Activated naive CD8-positive, alpha-beta T cell (primary cell): ENCODE data around the gene SLC4A1.

Experiments
- H3K27ac Mint-ChIP-seq: one replicate; pipeline ENCODE4 v1.8.0; 2021; ENCODE audit warnings: mixed read lengths
- H3K27me3 Mint-ChIP-seq: one replicate; pipeline ENCODE4 v1.8.0; 2021; ENCODE audit warnings: mixed read lengths
- H3K36me3 Mint-ChIP-seq: one replicate; pipeline ENCODE4 v1.8.0; 2021; ENCODE audit warnings: mixed read lengths
- H3K4me1 Mint-ChIP-seq: one replicate; pipeline ENCODE4 v1.8.0; 2021; ENCODE audit warnings: low read depth, mixed read lengths
- H3K4me3 Mint-ChIP-seq: one replicate; pipeline ENCODE4 v1.8.0; 2021; ENCODE audit warnings: mild to moderate bottlenecking, mixed read lengths
- H3K9me3 Mint-ChIP-seq: one replicate; pipeline ENCODE4 v1.8.0; 2021; ENCODE audit warnings: low read depth, mixed read lengths

The SLC4A1 gene

DNA sequence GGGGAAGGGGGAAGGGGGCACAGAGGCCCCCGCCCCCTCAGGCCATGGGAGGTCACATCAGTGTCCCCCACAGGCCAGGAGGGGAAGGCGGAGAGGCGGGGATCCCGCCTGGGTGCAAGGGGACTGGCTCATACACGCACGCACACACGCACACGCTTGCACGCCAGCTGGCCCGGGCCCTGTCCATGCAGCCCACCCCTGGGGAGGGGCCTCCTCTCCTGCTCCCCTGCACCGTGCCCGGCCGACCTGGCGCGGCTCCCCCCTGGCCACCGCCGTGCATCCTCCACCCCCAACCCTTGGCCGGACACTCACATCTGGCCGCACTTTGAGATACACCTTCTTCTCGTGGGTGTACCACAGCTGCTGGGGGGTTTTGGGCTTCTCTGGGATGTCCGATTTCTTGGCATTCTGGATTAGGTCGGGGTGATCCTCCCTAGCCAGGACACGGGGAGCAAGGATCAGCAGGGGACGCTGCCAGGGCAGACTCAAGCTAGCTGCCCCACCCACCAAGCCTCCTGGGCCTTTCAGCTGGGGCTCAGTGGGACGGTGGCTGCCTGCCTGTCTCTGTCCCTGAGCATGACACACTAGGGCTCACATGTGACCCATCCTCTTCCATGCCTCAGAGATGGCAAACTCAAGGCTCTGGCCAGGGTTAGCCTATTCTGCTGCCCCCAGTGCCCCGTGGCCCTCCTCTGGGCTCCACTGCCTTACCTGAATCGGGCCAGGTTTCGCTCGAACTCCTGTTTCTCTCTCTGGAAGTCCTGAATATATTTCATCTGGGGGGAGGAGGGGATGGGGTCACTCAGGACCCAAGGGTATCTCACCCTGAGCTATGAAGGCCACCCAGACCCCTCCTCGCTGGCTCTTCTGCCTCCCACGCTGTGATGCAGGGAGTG lies 55.2 kb downstream of the SLC4A1 start:
- no peaks in the 10 kb centered on the region for H3K27me3 Mint-ChIP-seq
- H3K9me3 Mint-ChIP-seq: no peaks in the 10 kb centered on the region
- H3K4me1 Mint-ChIP-seq: peaks cover 76% of the 10 kb centered on the region
- H3K4me3 Mint-ChIP-seq: peak overlapping the region; percentile 12
- H3K36me3 Mint-ChIP-seq: peaks cover 16% of the 10 kb centered on the region
- peak overlapping the region; percentile 92 for H3K27ac Mint-ChIP-seq

DNA sequence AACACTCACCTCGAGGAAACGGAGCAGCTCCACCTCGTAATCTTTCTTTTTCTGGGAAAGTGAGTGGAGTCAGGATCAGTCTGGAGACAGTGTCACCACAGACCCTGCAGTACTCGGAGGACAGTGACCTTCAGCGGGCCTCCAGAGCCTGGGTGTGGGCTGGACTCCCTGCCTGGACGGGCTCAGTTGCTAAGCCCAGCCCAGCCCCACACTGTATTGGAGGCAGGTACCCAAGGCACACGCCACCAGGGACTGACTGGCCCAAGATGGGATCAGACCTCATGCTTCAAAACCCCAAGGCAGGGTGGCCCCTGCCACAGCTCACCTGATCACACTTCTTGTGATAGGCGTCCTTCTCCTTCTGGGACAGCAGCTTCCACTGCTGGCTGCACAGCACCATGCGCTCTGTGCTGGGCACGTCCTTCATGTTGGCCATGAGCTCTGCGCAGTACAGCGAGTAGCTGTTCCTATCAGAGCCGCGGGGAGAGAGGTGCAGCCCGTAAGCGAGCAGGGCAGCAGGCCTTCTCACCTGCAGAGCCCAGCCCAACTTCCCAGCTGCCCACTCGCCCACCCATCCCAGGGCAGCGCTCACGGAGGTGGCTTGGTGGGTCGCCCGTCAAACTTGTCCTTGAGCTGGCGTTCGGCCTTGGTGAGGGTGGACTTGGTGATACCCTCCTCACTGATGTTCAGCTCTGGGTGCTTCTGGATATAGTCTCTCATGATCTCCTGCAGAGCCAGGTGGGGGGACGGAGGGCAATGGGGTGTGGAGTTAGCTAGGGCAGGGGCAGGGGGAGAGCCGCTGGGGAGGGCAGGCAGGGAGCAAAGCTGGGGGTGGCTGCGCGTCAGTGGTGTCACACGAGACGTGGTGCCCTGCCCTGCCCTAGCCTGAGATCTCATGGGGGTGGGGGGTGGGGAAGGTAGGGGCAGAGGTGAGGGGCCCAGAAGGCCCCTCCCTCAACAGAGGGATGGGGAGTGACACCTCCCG lies 56.4 kb downstream of the SLC4A1 start:
- peak overlapping the region; percentile 28 for H3K27ac Mint-ChIP-seq
- H3K36me3 Mint-ChIP-seq: peaks cover 14% of the 10 kb centered on the region
- H3K9me3 Mint-ChIP-seq: no peaks in the 10 kb centered on the region
- H3K4me1 Mint-ChIP-seq: peaks cover 72% of the 10 kb centered on the region
- H3K27me3 Mint-ChIP-seq: no peaks in the 10 kb centered on the region
- H3K4me3 Mint-ChIP-seq: peak overlapping the region; percentile 40

GRCh38 chr17:44210342-44211192 lies 57.4 kb downstream of the SLC4A1 start:
- Mint-ChIP-seq H3K9me3 (no peaks in the 10 kb centered on the region), H3K4me1 (peaks cover 66% of the 10 kb centered on the region), H3K4me3 (peak overlapping the region; percentile 74), H3K27ac (peak overlapping the region; percentile 82), H3K27me3 (no peaks in the 10 kb centered on the region), H3K36me3 (peaks cover 10% of the 10 kb centered on the region)

- H3K36me3 Mint-ChIP-seq: peaks cover 5% of the 10 kb centered on the region
- H3K27ac Mint-ChIP-seq: peak overlapping the region; percentile 82
- H3K4me1 Mint-ChIP-seq: peaks cover 60% of the 10 kb centered on the region
- H3K9me3 Mint-ChIP-seq: no peaks in the 10 kb centered on the region
- H3K27me3 Mint-ChIP-seq: no peaks in the 10 kb centered on the region
- peak overlapping the region; percentile 74 for H3K4me3 Mint-ChIP-seq
These were observed 58.1 kb downstream of the SLC4A1 start for GRCh38 chr17:44209786-44210341.

DNA sequence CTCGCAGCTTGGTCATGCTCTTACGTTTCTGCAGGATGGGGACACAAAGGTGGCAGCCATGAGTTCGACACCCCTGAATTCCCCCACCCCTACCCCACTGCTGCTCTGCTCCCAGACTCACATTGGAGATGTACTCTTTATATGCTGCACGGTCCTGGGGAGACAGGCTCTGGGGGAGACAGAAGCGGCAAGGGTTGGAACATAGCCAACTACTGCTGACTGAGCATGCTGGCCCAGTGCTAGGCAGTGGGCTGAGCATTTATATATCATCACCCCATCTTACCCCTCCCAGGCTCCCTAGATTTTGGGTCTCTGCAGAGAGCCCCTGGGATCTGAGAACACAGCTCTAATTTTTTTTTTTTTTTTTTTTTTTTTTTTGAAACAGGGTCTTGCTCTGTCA lies 60.2 kb downstream of the SLC4A1 start:
- Mint-ChIP-seq H3K36me3 (peaks cover 3% of the 10 kb centered on the region), H3K9me3 (no peaks in the 10 kb centered on the region), H3K27me3 (no peaks in the 10 kb centered on the region), H3K4me1 (peaks cover 54% of the 10 kb centered on the region), H3K27ac (peak overlapping the region; percentile 74), H3K4me3 (no peak overlapping the region)

GRCh38 chr17:44207319-44207718 lies 60.6 kb downstream of the SLC4A1 start:
- H3K36me3 Mint-ChIP-seq: peaks cover 3% of the 10 kb centered on the region
- no peak overlapping the region for H3K27ac Mint-ChIP-seq
- H3K9me3 Mint-ChIP-seq: no peaks in the 10 kb centered on the region
- H3K27me3 Mint-ChIP-seq: no peaks in the 10 kb centered on the region
- H3K4me3 Mint-ChIP-seq: no peak overlapping the region
- peaks cover 56% of the 10 kb centered on the region for H3K4me1 Mint-ChIP-seq

GRCh38 chr17:44206825-44207155 lies 61.1 kb downstream of the SLC4A1 start:
- Mint-ChIP-seq H3K4me1 (peaks cover 55% of the 10 kb centered on the region), H3K27me3 (no peaks in the 10 kb centered on the region), H3K9me3 (no peaks in the 10 kb centered on the region), H3K27ac (no peak overlapping the region), H3K36me3 (peaks cover 3% of the 10 kb centered on the region), H3K4me3 (no peak overlapping the region)

GRCh38 chr17:44205962-44206824 lies 61.7 kb downstream of the SLC4A1 start:
- H3K9me3 Mint-ChIP-seq: no peaks in the 10 kb centered on the region
- H3K4me3 Mint-ChIP-seq: no peak overlapping the region
- H3K36me3 Mint-ChIP-seq: peaks cover 3% of the 10 kb centered on the region
- H3K27me3 Mint-ChIP-seq: no peaks in the 10 kb centered on the region
- H3K27ac Mint-ChIP-seq: peak overlapping the region; percentile 12
- peaks cover 50% of the 10 kb centered on the region for H3K4me1 Mint-ChIP-seq

- H3K4me1 Mint-ChIP-seq: peaks cover 45% of the 10 kb centered on the region
- H3K9me3 Mint-ChIP-seq: no peaks in the 10 kb centered on the region
- peaks cover 3% of the 10 kb centered on the region for H3K36me3 Mint-ChIP-seq
- H3K27ac Mint-ChIP-seq: peak overlapping the region; percentile 38
- H3K27me3 Mint-ChIP-seq: no peaks in the 10 kb centered on the region
- no peak overlapping the region for H3K4me3 Mint-ChIP-seq
These were observed 63.5 kb downstream of the SLC4A1 start for GRCh38 chr17:44204441-44204882.

DNA sequence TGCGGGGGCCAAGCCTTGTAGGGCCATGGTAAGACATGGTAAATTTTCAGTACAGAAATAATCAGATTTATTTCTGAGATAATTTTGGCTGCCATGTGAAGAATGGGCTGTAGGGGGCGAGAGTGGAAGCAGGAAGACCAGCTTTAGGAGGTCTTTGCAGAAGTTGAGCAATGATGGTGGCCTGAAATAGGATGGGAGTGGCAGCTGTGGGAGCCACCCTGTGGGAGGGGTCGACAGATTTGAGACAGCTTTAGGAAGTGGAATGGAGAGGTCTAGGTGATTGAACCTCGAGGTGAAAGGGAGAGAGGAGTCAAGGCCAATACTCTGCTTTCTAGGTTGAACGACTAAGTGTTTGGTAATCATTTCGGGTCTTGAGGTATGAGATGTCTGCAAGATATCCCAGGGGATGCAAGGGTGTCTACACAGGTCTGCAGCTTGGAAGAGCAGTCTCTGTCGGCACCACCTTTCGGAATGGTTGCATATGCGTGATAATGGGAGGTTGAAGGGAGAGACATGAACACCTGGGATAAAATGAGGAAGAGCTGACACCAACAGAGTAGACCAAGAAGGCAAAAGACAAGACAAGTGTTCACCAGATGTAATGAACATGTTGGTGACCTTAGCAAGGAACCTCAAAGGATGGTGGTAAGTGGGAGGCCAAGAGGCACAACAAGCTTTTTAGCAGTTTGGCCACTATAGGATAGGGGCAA lies 64.0 kb downstream of the SLC4A1 start:
- no peaks in the 10 kb centered on the region for H3K27me3 Mint-ChIP-seq
- no peak overlapping the region for H3K4me3 Mint-ChIP-seq
- H3K9me3 Mint-ChIP-seq: no peaks in the 10 kb centered on the region
- peaks cover 42% of the 10 kb centered on the region for H3K4me1 Mint-ChIP-seq
- peak overlapping the region; percentile 70 for H3K27ac Mint-ChIP-seq
- H3K36me3 Mint-ChIP-seq: peaks cover 3% of the 10 kb centered on the region

DNA sequence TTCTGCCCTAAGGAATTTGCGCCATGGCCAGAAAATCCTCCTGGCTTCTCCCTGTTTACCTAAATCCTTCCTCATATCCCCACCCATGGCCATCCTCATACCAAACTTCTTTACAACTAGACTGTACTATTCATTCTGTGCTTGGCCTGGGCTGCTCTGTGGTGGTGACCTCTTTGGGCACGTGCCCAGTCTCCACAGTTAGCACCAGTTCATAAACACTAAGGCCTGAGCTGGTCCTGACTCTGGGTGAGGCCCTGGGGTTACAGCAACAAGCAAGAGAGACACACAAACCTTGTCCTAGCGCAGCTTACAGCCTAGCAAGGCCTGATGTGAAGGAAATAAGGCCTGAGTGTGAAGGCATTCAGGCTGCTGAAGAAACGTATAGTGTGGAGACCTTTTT lies 65.2 kb downstream of the SLC4A1 start:
- Mint-ChIP-seq H3K4me3 (no peak overlapping the region), H3K36me3 (no peaks in the 10 kb centered on the region), H3K4me1 (peaks cover 40% of the 10 kb centered on the region), H3K27me3 (no peaks in the 10 kb centered on the region), H3K9me3 (no peaks in the 10 kb centered on the region), H3K27ac (peak overlapping the region; percentile 62)

DNA sequence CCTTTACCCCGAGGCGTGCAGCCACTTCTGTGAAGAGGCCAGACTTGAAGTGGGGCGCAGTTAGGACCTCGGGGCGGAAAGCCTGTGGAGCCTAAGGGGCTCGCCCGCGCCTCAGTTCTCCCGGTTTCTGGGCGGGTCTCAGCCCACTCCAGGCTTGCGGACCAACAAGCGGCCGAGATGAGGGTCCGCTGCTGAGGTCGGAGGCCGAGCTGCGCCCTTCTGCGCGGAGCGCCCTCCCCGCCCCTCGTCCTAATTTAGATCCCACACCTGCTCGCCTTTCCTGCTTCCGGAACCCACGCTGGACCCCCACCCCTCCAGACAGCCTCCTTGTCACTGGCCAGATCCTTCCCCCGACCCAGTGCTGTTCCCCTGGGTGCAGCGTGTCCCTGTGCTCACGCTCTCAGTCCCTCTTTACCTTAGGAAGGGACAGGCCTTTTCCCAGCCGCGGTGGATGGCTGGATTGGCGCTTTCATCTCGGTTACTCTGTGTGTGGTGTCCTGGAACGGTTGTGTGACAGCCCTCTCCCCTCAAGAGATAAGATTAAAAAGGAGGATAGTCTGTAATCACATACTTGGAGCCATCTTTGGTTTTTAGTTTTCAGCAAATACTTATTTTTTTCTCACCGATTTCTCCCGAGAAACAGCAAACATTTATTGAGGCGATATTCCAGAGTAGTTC lies 67.3 kb downstream of the SLC4A1 start:
- peak overlapping the region; percentile 92 for H3K4me3 Mint-ChIP-seq
- peak overlapping the region; percentile 92 for H3K27ac Mint-ChIP-seq
- H3K9me3 Mint-ChIP-seq: no peaks in the 10 kb centered on the region
- no peaks in the 10 kb centered on the region for H3K27me3 Mint-ChIP-seq
- peaks cover 44% of the 10 kb centered on the region for H3K4me1 Mint-ChIP-seq
- H3K36me3 Mint-ChIP-seq: no peaks in the 10 kb centered on the region
